IPS-NIHi7 (cell line): ENCODE data around the gene NOBOX.
"Not testable (repeated sequence)": the region's sequence is repeated elsewhere in the genome, so short reads cannot be mapped to it uniquely, and the experiment has no call there.

Experiments used
- DNase-seq: peaks from one replicate; pipeline ENCODE4 v3.0.0; 2012; ENCODE audit warnings: mixed read lengths; ENCODE audit errors: extremely low spot score

The NOBOX gene

GRCh38 chr7:144391823-144392255 is 11.7 kb downstream of the NOBOX start:
- peak; percentile 65 for DNase-seq

- no peak for DNase-seq
Observed at GRCh38 chr7:144391014-144391413, 12.5 kb downstream of the NOBOX start.

- no peak for DNase-seq
Observed at GRCh38 chr7:144390481-144390880, 13.0 kb downstream of the NOBOX start.

- no peak for DNase-seq
Observed at GRCh38 chr7:144388950-144389349, 14.5 kb downstream of the NOBOX start.

GRCh38 chr7:144386741-144387140 is 16.8 kb downstream of the NOBOX start:
- DNase-seq: no peak

- DNase-seq: peak; percentile 73
Observed at GRCh38 chr7:144384555-144385245, 18.8 kb downstream of the NOBOX start.

- DNase-seq: no peak
Observed at GRCh38 chr7:144384071-144384470, 19.4 kb downstream of the NOBOX start.

GRCh38 chr7:144379776-144380384 is 23.6 kb downstream of the NOBOX start:
- DNase-seq: no peak

- no peak for DNase-seq
Observed at GRCh38 chr7:144378651-144379050, 24.8 kb downstream of the NOBOX start.

- not testable (repeated sequence) for DNase-seq
Observed at GRCh38 chr7:144369221-144369620, 34.3 kb downstream of the NOBOX start.

- not testable (repeated sequence) for DNase-seq
Observed at GRCh38 chr7:144367250-144367649, 36.2 kb downstream of the NOBOX start.

- DNase-seq: not testable (repeated sequence)
Observed at GRCh38 chr7:144365523-144365922, 38.0 kb downstream of the NOBOX start.

GRCh38 chr7:144362061-144362460 is 41.4 kb downstream of the NOBOX start:
- not testable (repeated sequence) for DNase-seq

GRCh38 chr7:144356860-144357259 is 46.6 kb downstream of the NOBOX start:
- DNase-seq: not testable (repeated sequence)

GRCh38 chr7:144356185-144356584 is 47.3 kb downstream of the NOBOX start:
- not testable (repeated sequence) for DNase-seq

- not testable (repeated sequence) for DNase-seq
Observed at GRCh38 chr7:144355176-144355822, 48.2 kb downstream of the NOBOX start, which contains the start of gene ARHGEF5. Gene ARHGEF5, plus strand, starts transcription at chr7:144355402. Its CDS starts 7,268 bp downstream, at chr7:144362670.

GRCh38 chr7:144351667-144352066 is 51.8 kb downstream of the NOBOX start:
- DNase-seq: not testable (repeated sequence)

- not testable (repeated sequence) for DNase-seq
Observed at GRCh38 chr7:144348625-144349024, 54.9 kb downstream of the NOBOX start.
